Mesenchymal stem cell (in vitro differentiated cells and primary cell): ENCODE data around the gene KCNN3.

ENCODE experiments used
- DNase-seq: peaks from one replicate; pipeline ENCODE4 v3.0.0-alpha.2; 2013
- H2AFZ ChIP-seq: one replicate; pipeline ENCODE4 v1.6.1; 2013; ENCODE audit warnings: low read depth, mild to moderate bottlenecking, control low read depth, inconsistent platforms, low read length, moderate library complexity
- H2AK5ac ChIP-seq: 2 replicates; pipeline ENCODE4 v1.6.1; 2013; ENCODE audit warnings: low read length, moderate library complexity, mild to moderate bottlenecking, inconsistent platforms; ENCODE audit not compliant: severe bottlenecking
- H2BK120ac ChIP-seq: one replicate; pipeline ENCODE4 v1.6.1; 2013; ENCODE audit warnings: low read depth, mild to moderate bottlenecking, inconsistent platforms, low read length, moderate library complexity
- H2BK12ac ChIP-seq, 2 experiments: one replicate each; pipeline ENCODE4 v1.6.1; 2013; ENCODE audit warnings: inconsistent platforms in 2 of 2, low read length in 2 of 2, mild to moderate bottlenecking in 2 of 2, moderate library complexity in 2 of 2, control low read depth in 1 of 2
- H2BK15ac ChIP-seq: one replicate; pipeline ENCODE4 v1.6.1; 2013; ENCODE audit warnings: mild to moderate bottlenecking, low read depth, inconsistent platforms; ENCODE audit not compliant: poor library complexity, severe bottlenecking
- H2BK5ac ChIP-seq: 2 replicates; pipeline ENCODE4 v1.6.1; 2013; ENCODE audit warnings: low read depth, mild to moderate bottlenecking, low read length, control low read depth, inconsistent platforms; ENCODE audit not compliant: poor library complexity, severe bottlenecking
- H3K14ac ChIP-seq, 2 experiments: one replicate each; pipeline ENCODE4 v1.6.1; 2013; ENCODE audit warnings: inconsistent platforms in 2 of 2, low read length in 2 of 2, control low read depth in 1 of 2, mild to moderate bottlenecking in 1 of 2, moderate library complexity in 1 of 2
- H3K18ac ChIP-seq, 2 experiments: one replicate each; pipeline ENCODE4 v1.6.1; 2013; ENCODE audit warnings: inconsistent platforms in 2 of 2, low read length in 2 of 2, control low read depth in 1 of 2, low read depth in 1 of 2, mild to moderate bottlenecking in 1 of 2
- H3K23ac ChIP-seq, 2 experiments: one replicate each; pipeline ENCODE4 v1.6.1; 2013; ENCODE audit warnings: inconsistent platforms in 2 of 2, low read length in 2 of 2, mild to moderate bottlenecking in 2 of 2, moderate library complexity in 2 of 2, control low read depth in 1 of 2
- H3K27ac ChIP-seq: 2 replicates; pipeline ENCODE4 v1.5.1; 2013; ENCODE audit warnings: mild to moderate bottlenecking, moderate library complexity, low read length, control low read depth, inconsistent platforms; ENCODE audit not compliant: poor library complexity, severe bottlenecking
- H3K27me3 ChIP-seq, 2 experiments: 2 replicates each; pipeline versions ENCODE4 v1.6.1 to v1.7.0; 2013; ENCODE audit warnings: low read length in 2 of 2, mild to moderate bottlenecking in 2 of 2, moderate library complexity in 2 of 2, control low read depth in 1 of 2, inconsistent platforms in 1 of 2; ENCODE audit not compliant: control insufficient read depth in 1 of 2, insufficient read depth in 1 of 2
- H3K36me3 ChIP-seq, 2 experiments: 2 replicates each; pipeline versions ENCODE4 v1.6.1 to v1.7.0; 2013; ENCODE audit warnings: low read length in 2 of 2, control low read depth in 1 of 2, inconsistent platforms in 1 of 2, low read depth in 1 of 2, mild to moderate bottlenecking in 1 of 2; ENCODE audit not compliant: insufficient read depth in 2 of 2, control insufficient read depth in 1 of 2
- H3K4ac ChIP-seq, 2 experiments: one replicate each; pipeline ENCODE4 v1.6.1; 2013; ENCODE audit warnings: inconsistent platforms in 2 of 2, low read length in 2 of 2, mild to moderate bottlenecking in 2 of 2, moderate library complexity in 2 of 2, control low read depth in 1 of 2, low read depth in 1 of 2
- H3K4me1 ChIP-seq: 2 replicates; pipeline ENCODE4 v1.6.1; 2013; ENCODE audit warnings: low read depth, low read length, control low read depth; ENCODE audit not compliant: control insufficient read depth, insufficient read depth
- H3K4me2 ChIP-seq: 2 replicates; pipeline ENCODE4 v1.6.1; 2013; ENCODE audit warnings: low read length, mild to moderate bottlenecking, inconsistent platforms; ENCODE audit not compliant: poor library complexity, severe bottlenecking
- H3K4me3 ChIP-seq, 2 experiments: 2 replicates each; pipeline versions ENCODE4 v1.5.1 to v1.7.0; 2013; ENCODE audit warnings: low read length in 2 of 2, mild to moderate bottlenecking in 2 of 2, control low read depth in 1 of 2, low read depth in 1 of 2; ENCODE audit not compliant: insufficient read depth in 1 of 2
- H3K79me1 ChIP-seq: replicated peaks from 2 replicates; pipeline ENCODE4 v1.6.1; 2013; ENCODE audit warnings: mild to moderate bottlenecking, control low read depth, low read length, inconsistent platforms; ENCODE audit not compliant: poor library complexity, severe bottlenecking
- H3K9ac ChIP-seq: 2 replicates; pipeline ENCODE4 v1.7.0; 2013; ENCODE audit warnings: mild to moderate bottlenecking, low read length, moderate library complexity
- H3K9me3 ChIP-seq: 2 replicates; pipeline ENCODE4 v1.7.0; 2013; ENCODE audit warnings: mild to moderate bottlenecking, low read length; ENCODE audit not compliant: control insufficient read depth
- H4K8ac ChIP-seq: one replicate; pipeline ENCODE4 v1.6.1; 2013; ENCODE audit warnings: inconsistent platforms, mild to moderate bottlenecking, low read length, moderate library complexity
- H4K91ac ChIP-seq: one replicate; pipeline ENCODE4 v1.6.1; 2013; ENCODE audit warnings: mild to moderate bottlenecking, low read length, inconsistent platforms
- WGBS: methylation state at CpG from one replicate; pipeline ENCODE4 v1.1.7; 2013; ENCODE audit warnings: mixed read lengths; 5-methylcytosine and 5-hydroxymethylcytosine counted together

The KCNN3 gene

DNA sequence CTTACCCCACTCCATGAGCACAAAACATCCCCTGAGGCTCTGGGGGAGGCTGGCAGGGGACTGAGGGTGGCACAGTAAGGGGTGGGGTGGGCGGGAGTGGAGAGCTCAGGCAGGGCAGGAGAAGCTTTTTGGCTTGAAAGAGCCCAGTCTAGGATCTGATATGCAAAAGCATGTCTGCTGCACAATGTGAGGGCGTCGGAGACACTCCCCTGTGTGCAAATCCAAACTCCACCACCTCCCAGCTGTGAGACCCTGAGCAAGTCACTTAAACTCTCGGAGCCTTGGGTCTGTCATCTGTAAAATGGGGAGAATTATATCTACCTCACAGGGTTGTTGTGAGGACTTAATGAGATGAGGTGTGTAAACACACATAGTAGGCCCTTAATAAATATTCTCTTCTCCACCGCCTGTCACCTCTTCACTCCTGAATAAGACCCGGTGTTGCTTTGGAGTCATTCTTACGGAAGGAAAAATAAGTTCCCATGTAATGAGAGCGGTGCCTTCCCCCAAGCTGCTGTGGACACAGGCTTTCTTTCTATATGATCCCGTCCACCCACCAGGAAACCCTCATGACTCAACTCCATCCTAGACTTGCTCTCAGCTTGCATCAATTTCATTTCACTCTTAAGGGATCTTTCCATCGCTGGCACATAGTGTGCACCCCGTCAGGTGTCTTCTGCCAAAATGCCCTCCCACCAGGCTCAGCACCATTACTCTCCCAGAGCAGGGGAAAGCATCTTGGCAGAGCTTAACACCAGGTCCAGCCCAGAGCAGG lies 12.5 kb downstream of the KCNN3 start:
- Histone ChIP-seq H3K27ac (no peak overlapping the region), H2BK15ac (no peak overlapping the region), H3K9me3 (no peaks in the 10 kb centered on the region), H4K91ac (no peak overlapping the region), H3K4me2 (no peak overlapping the region), H2AK5ac (no peak overlapping the region), H3K36me3 (no peaks in the 10 kb centered on the region), H3K18ac (no peak overlapping the region), H2BK12ac (no peak overlapping the region), H3K23ac (no peak overlapping the region), H2AFZ (no peak overlapping the region), H2BK120ac (no peak overlapping the region), H2BK5ac (no peak overlapping the region), H4K8ac (peak overlapping the region; percentile 14), H3K4me1 (peaks cover 7% of the 10 kb centered on the region), H3K4ac (peak overlapping the region in 1 of 2 experiments; percentile 21), H3K4me3 (no peak overlapping the region), H3K14ac (no peak overlapping the region), H3K27me3 (peaks cover 5 to 41% of the 10 kb centered on the region in 2 experiments), H3K79me1 (no peaks in the 10 kb centered on the region), H3K9ac (no peak overlapping the region)
- DNase-seq: no peak
- WGBS: 92% methylated on average over 7 of the region's 11 CpGs

- no peak overlapping the region for H2BK120ac ChIP-seq
- DNase-seq: no peak
- H3K9me3 ChIP-seq: no peaks in the 10 kb centered on the region
- no peak overlapping the region for H3K4ac ChIP-seq
- H3K27ac ChIP-seq: no peak overlapping the region
- H3K4me1 ChIP-seq: peaks cover 7% of the 10 kb centered on the region
- 88% methylated on average over 5 of the region's 6 CpGs for WGBS
- no peak overlapping the region for H2BK15ac ChIP-seq
- no peaks in the 10 kb centered on the region for H3K79me1 ChIP-seq
- H4K8ac ChIP-seq: no peak overlapping the region
- no peak overlapping the region for H2BK5ac ChIP-seq
- no peak overlapping the region for H2BK12ac ChIP-seq
- H3K36me3 ChIP-seq: no peaks in the 10 kb centered on the region
- H4K91ac ChIP-seq: no peak overlapping the region
- H3K14ac ChIP-seq: no peak overlapping the region
- no peak overlapping the region for H3K4me3 ChIP-seq
- no peak overlapping the region for H2AK5ac ChIP-seq
- no peak overlapping the region for H3K23ac ChIP-seq
- H3K4me2 ChIP-seq: no peak overlapping the region
- H3K27me3 ChIP-seq: peaks cover 5 to 35% of the 10 kb centered on the region in 2 experiments
- H2AFZ ChIP-seq: no peak overlapping the region
- H3K18ac ChIP-seq: no peak overlapping the region
- no peak overlapping the region for H3K9ac ChIP-seq
Observed at GRCh38 chr1:154857022-154857421, 13.1 kb downstream of the KCNN3 start.

- Histone ChIP-seq H2BK5ac (no peak overlapping the region), H3K27me3 (peaks cover 5 to 31% of the 10 kb centered on the region in 2 experiments), H3K9me3 (no peaks in the 10 kb centered on the region), H2BK12ac (peak overlapping the region in 1 of 2 experiments; percentile 21), H3K4ac (no peak overlapping the region), H3K36me3 (no peaks in the 10 kb centered on the region), H3K4me1 (peaks cover 7% of the 10 kb centered on the region), H2BK120ac (no peak overlapping the region), H3K4me3 (no peak overlapping the region), H4K91ac (no peak overlapping the region), H3K23ac (no peak overlapping the region), H4K8ac (no peak overlapping the region), H3K18ac (no peak overlapping the region), H3K9ac (no peak overlapping the region), H3K27ac (no peak overlapping the region), H2BK15ac (peak overlapping the region; percentile 19), H3K79me1 (no peaks in the 10 kb centered on the region), H3K4me2 (no peak overlapping the region), H2AFZ (no peak overlapping the region), H3K14ac (no peak overlapping the region), H2AK5ac (no peak overlapping the region)
- whole genome bisulfite sequencing: 85% methylated on average over 2 of the region's 3 CpGs
- no peak for DNase-seq
Observed at GRCh38 chr1:154856544-154856943, 13.5 kb downstream of the KCNN3 start.

- Histone ChIP-seq H2BK120ac (no peak overlapping the region), H2AK5ac (no peak overlapping the region), H3K23ac (no peak overlapping the region), H3K4me3 (no peak overlapping the region), H4K8ac (no peak overlapping the region), H3K9ac (no peak overlapping the region), H3K4me2 (no peak overlapping the region), H3K4me1 (peaks cover 7% of the 10 kb centered on the region), H3K9me3 (no peaks in the 10 kb centered on the region), H4K91ac (no peak overlapping the region), H3K14ac (no peak overlapping the region), H2AFZ (no peak overlapping the region), H2BK12ac (no peak overlapping the region), H2BK15ac (no peak overlapping the region), H3K79me1 (no peaks in the 10 kb centered on the region), H3K18ac (no peak overlapping the region), H3K4ac (no peak overlapping the region), H3K36me3 (no peaks in the 10 kb centered on the region), H3K27me3 (peaks cover 5 to 27% of the 10 kb centered on the region in 2 experiments), H2BK5ac (no peak overlapping the region), H3K27ac (no peak overlapping the region)
- no peak for DNase-seq
- 69% methylated on average over 10 of the region's 10 CpGs for WGBS
Observed at GRCh38 chr1:154856049-154856448, 14.0 kb downstream of the KCNN3 start.
